CD4-positive, alpha-beta T cell treated with Interleukin-17A for 1 hour (primary cell): ENCODE data around the gene GJA1.

Source experiments
- DNase-seq: peaks from one replicate; pipeline ENCODE4 v3.0.0-alpha.2; 2020

The GJA1 gene

DNA sequence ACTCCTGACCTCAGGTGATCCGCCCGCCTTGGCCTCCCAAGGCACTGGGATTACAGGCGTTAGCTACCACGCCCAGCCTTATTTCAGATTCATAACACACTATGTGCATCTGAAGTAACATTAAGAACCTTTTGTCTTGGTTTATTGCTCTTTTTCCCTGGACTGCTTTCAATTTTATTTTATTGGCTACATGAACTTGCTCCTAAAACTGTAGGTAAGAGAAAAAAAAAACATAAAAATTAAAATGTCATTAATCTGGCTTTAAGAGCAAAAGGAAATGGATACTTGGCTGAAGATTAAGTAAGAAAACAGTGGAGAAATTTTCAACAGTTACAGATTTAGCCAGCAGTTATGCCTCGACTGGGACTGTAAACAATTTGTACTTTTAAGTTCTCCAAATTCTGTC, 62.5 kb downstream of the GJA1 start:
- DNase-seq, result no peak

DNA sequence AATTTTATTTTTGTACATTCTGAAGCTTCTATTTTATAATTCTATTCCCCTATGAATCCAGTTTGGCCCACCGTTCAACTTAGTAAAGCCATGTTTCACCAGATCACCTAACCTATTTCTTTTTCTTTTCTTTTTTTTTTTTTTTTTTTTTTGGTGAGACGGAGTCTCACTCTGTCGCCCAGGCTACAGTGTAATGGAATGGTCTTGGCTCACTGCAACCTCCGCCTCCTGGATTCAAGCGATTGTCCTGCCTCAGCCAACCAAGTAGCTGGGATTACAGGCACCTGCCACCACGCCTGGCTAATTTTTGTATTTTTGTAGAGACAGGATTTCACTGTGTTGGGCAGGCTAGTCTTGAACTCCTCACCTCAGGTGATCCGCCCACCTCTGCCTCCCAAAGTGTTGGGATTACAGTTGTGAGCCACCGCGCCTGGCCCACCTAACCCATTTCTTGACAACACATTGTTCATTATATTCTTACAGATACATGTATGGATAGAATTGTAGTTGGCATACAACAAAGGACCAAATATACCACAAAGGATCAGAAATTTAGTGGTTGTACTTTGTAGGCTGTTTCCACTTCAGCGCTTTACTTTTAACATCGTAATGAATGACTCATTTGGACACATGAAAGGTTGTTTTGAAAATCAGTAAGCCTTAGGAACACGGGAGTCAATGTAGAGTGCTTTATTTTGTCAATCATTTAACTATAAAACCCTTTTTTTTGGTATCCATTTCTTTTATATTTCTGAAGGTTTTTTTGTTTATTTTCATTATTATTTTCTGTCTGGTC, 63.2 kb downstream of the GJA1 start:
- no peak for DNase-seq
